Activated effector memory CD4-positive, alpha-beta T cell treated with Interleukin-2 at 50 U/mL for 16 hours (primary cell): Measurements from ENCODE around the gene NUDT7.

Experiments used
- DNase-seq: peaks from one replicate; pipeline ENCODE4 v3.0.0-alpha.2; 2020

The NUDT7 gene

DNA sequence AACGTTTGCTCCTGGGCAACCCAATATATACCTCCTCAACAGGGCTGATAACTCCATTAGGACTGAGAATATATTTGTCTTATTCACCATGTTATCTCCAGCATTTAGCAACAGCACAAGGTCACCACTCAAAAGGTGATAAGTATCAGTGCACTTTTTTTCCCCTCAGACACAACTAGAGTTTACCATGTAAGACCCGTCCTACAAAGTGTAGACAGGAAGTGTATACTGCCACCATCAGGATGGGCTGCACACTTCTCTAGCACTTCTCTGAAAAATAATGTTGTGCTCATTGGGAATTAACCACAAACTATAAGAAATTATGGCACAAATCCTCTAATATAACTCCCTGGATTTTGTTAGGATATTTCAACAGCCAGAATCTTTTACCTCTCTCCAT is 60.4 kb downstream of the NUDT7 start:
- DNase-seq, result no peak

DNA sequence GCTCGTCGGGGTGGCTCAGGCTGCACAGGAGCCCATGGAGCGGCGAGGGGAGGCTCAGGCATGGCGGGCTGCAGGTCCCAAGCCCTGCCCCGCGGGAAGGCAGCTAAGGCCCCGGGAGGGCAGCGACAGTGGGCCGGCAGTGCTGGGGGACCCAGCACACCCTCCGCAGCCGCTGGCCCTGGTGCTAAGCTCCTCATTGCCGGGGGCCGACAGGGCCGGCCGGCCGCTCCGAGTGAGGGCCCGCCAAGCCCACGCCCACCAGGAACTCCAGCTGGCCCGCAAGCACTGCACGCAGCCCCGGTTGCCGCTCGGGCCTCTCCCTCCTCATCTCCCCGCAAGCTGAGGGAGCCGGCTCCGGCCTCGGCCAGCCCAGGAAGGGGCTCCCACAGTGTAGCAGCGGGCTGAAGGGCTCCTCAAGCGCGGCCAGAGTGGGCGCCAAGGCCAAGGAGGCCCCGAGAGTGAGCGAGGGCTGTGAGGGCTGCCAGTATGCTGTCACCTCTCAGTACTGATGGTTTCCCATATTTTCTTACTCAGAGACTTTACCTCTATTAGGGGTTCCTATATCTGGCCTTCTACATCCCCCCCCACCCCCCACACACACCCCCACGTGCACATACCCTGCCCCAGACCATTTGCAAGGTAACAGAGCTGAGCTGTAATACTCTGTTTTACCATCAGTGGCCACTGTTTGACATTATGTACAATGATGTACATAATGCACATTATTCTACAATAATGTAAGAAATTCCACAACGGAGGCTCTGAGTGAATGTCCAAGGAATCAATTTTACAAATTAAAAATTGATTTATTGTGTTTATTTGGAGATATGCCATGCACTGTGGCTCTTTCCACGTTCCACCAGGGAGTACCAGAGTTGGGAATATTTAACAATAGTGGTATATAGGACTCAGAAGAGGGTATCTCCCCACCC is 62.4 kb downstream of the NUDT7 start:
- DNase-seq, result no peak

DNA sequence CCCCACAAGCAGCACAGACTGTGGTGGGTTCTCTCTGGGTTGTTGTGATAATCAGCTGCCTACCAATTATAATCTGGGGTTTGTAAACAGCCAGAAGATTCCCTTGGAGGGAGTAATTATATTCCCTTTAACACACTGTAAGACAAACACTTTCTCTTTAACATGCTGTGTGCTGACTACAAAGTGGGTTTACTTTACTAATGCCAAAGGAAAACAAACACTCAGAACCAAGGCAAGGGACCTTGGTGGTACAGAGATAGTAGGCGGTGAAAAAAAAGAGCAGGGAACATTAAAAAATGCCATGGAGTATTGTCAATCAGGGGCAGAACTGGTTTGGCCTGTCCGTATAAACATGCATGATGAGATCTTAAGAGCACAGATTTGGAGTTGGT is 63.1 kb downstream of the NUDT7 start:
- no peak for DNase-seq

DNA sequence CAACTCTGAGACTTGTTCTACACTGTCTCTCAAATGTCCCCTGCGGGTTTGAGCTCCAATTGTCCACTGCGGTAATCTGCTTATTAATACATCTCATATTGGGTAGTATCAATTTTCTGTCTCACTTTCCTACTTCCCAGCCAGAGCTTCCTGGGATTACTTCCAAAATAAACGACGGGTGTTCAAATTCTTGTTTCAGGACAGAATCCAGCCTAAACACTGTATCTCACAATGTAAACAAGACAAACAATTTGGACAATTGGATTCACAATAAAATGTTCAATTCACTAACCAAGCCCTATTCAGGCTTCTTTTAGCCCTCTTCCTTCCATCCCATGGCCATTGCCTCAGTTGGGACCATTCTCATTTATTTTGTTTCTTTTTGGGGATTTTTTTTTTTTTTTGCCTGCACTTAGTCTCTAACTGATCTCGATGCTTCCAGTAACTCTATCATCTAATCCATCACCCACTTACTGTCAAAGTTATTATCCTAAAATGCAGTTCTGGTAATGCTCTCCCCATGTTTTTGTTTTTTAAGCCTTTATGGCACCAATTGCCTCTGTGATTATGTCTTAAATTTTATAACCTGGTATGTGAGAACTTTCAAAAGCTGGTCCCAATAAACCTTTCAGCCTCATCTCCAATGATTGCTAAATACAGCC is 64.0 kb downstream of the NUDT7 start:
- DNase-seq, result no peak

DNA sequence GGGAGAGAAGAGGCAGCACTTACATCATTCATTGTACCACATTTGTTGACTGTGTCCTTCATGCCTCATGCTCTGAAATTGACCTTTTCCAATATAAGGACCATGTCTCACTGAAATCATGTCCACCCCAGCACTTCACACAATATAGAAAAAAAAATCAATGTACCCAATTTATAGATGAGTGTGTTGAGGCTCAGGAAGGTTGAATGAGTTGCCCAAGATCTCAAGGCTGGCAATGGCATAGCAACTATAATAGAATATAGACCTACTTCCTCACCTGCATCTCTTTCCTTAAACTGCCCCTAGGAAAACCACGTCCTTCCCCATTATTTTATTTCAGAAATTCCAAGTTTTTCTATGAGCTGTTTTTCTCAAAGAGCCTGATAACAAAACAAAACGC is 65.1 kb downstream of the NUDT7 start:
- no peak for DNase-seq

DNA sequence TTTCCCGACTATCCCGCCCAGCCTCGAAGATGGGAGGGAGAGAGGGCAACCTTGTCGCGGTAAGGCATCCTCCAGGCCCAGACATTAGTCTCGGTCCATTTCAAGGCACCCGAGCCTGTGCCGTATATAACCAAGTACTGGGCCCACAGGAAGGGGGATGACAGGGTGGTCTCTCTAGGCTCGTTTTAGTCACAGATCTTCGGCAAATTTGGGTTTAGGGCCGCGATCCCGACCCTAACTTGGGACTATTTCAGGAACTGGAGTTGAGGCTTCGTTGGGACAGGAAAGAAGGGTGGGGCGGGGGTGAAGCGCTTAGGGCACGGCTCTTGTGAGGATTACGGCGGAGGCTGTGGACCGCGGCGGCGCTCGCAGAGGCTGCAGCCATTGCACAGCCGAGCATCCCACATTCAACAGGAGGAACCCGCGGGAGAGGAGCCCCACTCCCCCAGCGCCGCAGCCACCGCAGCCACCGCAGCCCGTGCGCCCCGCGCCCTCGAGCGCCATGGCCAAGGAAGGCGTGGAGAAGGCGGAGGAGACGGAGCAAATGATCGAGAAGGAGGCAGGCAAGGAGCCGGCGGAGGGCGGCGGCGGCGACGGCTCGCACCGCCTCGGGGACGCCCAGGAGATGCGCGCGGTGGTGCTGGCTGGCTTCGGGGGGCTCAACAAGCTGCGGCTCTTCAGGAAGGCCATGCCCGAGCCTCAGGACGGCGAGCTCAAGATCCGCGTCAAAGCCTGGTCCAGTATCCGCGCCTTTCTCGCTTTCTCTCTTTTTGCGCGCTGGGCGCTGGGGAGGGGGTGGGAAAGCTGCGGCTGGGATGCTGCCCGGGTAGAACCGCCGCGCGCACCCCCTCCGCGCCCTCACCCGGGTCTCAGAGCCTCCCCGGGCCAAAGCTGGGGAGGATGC is 66.1 kb downstream of the NUDT7 start, which contains the start of gene VAT1L:
TSS of gene VAT1L (plus strand) at position 384 of the 904 bp plus-strand sequence. CDS start at position 503, 119 bp downstream.
- DNase-seq, result no peak

DNA sequence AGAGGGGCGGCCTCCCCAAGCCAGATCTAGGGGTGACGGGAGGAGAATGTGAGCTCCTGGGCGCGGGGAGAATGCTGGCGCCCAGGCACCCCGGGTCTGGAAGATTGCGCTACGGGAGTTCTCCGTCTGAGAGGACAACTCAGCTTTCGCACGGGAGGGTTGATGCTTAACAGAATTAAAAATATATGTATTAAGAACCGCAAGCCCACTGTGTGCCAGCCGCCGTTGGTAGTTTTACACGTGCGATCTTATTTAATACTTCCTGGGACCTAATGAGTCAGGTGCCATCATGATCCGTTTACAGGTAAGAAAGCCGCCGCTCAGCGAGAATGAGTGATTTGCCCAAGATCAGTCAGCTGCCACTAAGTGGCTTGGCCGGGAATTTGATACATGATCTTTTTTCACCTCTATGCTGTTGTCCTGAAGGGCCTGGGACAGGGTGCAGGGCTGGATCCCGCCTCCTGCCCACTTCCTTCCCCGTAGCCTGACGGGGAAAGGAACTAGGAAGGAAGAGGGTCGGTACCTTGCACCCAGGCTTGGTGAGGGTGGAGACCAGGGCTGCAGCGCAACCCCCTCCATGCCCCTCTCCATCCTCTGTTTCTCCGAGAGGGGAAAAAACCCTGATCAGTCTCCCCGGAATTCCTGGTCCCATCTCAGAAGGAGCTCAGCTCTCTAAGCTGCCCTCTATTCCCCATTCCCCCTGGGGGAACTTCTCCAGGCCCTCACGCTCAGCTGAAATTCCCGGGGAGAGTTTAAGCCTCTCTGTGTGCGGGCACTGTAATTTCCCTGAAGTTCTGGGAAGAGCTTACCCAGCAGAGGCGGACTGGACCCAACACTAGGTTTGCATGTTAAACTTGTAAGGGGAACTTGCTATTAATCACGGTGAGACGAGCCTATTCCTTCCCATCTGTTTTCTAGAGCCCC is 67.0 kb downstream of the NUDT7 start:
- DNase-seq, result no peak

DNA sequence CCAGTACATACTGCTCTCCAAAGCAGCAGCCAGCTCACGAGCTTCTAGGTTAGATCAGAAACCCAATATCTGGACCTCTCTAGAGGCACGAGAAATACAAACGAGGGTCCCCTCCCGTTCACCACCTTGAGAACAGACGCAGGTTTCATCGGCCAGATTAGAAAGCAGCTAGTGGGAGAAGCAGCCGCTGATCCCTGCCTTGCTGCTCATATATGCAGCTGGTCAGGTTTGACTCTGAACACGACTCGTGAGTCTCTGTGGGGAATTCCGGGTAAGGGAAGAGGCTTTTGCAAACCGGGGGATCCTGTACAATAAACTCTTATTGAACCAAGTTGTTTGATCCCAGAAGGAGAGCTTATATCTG is 67.7 kb downstream of the NUDT7 start:
- DNase-seq, result no peak

DNA sequence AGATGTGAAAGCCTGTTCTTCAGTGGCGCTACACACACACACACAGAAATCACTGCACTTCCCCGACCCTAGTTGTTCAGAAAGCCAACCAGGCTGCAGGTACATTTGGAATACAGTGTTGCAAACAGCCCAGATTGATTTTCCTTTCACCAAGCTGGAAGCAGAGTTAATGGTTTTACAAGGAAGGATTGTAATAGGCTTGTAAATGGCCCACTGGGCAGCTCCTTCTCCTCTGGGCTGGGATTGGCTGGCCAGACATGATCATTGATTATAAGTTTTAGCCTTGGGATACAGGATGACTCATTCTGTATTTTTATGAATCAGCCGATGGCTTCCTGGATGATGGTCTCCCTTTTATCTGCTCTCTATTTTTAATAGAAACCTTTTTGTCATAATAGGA is 68.6 kb downstream of the NUDT7 start:
- DNase-seq, result no peak
